GM18519 (cell line): Measurements from ENCODE around the gene ALG1.
"Not testable (repeated sequence)": the region's sequence is repeated elsewhere in the genome, so short reads cannot be mapped to it uniquely, and the experiment has no call there.

Source experiments
- ATAC-seq: cut with Tn5 transposase; IDR thresholded peaks from one replicate; pipeline ENCODE4 v1.9.1; 2021; ENCODE audit warnings: mild to moderate bottlenecking, moderate library complexity; ENCODE audit not compliant: unreplicated experiment, low FRiP score

Gene ALG1

DNA sequence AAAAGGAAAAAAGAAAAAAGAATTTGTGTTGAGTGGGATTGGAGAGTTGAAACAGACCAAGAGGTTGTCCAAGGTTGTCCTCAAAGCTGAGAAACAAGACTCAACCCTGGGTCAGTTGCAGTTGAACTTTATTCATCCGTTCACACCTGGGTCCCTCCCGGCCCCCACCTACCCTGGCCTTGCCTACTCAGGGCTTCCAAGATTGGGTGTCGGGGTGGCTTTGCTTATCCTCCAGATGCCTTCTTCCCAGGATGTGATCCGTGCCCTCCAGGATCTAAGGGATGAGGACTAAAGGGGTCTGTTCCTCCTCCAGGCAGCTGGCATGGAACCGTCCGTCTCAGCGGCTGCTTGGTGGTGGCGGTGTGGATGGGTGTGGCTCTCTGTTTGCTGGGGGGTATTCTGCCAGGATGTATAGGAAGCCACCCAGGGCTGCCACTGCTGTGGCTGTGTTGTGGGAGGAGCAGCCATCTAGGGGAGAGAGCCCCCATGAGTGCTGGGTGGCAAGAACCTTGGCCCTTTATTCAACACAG lies 27.6 kb upstream of the ALG1 start:
- no peak for ATAC-seq

- ATAC-seq, result not testable (repeated sequence)
Observed at GRCh38 chr16:5044581-5044980, 27.1 kb upstream of the ALG1 start.

DNA sequence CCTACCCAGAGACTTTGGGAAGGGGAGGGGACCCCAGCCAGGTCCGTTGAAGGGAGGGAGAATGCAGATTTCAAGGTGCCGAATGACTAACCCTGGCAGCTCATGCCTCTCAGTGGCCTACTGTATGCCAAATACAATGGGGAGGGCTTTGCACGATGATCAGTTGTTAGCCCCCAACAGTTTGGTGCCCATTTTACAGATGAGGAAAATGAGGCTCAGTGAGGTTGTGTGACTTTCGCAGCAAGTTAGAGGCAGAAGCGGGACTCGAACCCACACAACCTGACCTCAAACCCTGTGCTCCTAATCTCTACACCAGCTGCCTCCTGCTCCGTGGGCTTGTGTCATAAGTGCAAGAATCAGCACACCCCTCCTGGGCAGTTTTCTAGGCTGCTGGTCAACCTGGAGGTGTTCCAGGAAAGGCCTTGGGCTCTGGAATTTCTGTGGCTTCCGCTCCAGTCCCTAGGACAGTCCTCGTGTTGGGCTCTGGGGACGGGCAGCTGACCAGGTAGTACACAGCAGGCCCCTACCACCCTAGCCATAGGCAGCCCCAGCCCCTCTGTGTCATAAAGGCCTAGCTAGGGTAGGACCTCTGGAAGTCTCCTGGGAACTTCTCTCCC lies 26.0 kb upstream of the ALG1 start:
- ATAC-seq, result no peak

DNA sequence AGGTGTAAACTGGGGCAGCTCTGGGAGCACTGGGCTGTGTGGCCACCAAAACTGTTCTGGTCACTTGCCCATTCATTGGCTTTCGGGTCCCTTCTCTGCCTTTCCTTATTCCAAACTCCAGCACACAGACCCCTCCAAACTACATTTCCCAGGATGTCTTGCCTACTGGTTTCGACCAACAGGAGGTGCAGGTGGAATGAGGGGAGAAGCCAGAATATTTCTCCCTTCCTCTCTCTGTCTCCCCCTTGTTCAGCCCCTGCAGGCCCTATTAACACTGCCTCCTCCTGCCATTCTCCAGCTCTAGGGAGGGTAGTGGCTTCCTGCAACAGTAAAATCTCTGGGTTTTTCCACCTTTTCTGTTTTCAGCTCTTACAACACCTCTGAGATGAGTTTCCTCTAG lies 24.7 kb upstream of the ALG1 start:
- ATAC-seq, result no peak

GRCh38 chr16:5054876-5055865 lies 16.5 kb upstream of the ALG1 start:
- ATAC-seq, result no peak

GRCh38 chr16:5056352-5056751 lies 15.3 kb upstream of the ALG1 start:
- peak; percentile 56 for ATAC-seq

GRCh38 chr16:5058476-5058875 lies 13.2 kb upstream of the ALG1 start:
- ATAC-seq, result no peak

DNA sequence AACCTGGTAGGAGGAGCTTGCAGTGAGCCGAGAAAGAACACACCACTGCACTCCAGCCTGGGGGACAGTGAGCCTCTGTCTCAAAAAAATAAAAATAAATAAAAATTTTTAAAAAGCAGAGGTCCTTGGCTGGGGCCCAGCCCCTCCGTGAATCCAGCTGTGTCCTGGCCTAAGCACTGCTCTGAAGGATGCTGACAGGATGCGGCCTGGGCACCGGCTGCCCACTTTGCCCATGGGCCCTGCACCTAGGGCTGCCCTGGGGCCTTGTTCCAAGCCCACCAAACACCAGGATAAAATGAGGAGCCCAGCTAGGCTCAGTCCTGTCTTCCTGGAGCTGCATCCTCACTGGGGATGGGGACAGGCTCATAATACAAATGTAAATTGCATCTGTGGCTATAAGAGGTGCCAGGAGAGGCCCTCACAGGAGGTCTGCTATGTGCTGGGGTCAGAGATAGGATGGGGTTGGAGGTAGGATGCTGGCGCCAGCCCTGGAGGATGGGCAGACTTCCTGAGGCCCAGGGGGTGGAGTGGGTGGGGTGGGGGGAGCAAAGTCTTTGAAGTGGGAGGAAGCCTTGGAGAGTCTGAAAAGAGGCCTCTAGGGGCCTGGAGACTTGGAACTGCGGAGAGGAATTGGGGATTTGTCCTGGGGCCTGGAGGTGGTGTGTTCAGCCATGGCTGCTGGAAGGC lies 12.1 kb upstream of the ALG1 start:
- no peak for ATAC-seq

DNA sequence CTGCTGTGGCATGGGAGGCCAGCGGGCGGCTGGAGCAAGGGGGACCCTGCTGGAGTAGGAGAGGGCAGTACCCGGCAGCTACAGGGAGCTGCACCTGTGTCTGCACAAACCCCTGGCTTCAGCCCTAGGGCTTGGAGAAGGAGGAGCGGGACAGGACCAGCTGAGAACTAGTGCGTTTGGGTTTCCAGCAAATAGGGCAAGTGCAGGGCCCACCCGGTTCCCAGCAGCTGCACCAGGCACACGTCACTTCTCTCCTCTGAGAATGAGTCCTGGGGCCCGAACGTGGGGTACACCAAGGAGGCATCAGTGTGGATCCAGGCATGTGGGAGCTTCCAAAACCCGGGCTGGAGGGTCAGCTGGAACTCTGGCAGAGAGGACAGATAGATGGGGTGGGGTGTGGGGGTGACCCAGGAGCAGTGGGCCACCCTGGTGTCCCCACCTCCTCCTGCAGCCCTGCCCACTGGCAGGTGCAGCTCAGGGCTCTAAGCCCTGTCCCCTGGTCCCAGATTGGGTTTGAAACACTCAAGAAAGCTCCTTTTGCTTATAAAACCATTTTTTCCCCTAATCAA lies 11.5 kb upstream of the ALG1 start:
- ATAC-seq, result no peak

GRCh38 chr16:5062051-5062450 lies 9.6 kb upstream of the ALG1 start:
- peak; percentile 66 for ATAC-seq

DNA sequence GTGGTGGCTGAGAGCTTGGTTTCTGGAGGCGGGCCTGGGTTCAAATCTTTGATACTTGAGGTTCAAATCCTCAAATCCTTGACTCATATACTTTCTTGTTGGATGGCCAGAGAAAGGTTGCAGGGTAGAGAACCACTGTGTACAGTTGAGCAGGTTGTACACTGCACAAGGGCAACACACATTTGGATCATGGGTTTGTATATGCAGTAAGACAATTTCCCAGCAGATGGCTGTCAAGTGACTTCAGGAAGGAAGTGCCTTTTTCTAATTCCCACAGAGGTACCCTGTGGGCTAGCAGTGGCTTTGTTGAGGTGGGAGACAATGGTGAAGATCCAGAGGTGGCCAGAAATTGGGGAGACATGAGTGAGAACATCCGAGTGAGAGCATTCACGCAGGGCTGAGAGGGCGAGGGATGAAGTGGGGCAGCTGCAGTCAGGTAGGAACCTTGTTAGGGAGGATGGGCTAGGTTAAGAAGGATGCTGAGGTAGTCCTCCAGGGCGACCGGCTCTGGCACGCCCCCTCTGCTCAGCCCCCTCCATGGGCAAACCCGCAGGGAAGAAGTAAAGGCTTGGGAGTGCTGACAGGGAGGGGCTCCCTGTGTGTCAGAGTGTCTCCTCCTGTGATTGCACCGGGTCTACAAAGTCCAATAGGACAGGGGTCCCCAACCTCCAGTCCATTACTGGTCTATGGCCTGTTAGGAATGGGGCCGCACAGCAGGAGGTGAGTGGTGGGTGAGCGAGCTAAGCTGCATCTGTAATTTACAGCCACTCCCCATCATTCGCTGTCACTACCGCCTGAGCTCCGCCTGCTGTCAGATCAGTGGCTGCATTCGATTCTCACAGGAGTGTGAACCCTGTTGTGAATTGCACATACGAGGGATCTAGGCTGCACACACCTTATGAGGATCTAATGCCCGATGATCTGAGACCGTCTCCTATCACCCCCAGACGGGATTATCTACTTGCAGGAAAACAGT lies 8.6 kb upstream of the ALG1 start:
- ATAC-seq, result no peak

- ATAC-seq, result no peak
Observed at GRCh38 chr16:5064915-5065314, 6.7 kb upstream of the ALG1 start.

DNA sequence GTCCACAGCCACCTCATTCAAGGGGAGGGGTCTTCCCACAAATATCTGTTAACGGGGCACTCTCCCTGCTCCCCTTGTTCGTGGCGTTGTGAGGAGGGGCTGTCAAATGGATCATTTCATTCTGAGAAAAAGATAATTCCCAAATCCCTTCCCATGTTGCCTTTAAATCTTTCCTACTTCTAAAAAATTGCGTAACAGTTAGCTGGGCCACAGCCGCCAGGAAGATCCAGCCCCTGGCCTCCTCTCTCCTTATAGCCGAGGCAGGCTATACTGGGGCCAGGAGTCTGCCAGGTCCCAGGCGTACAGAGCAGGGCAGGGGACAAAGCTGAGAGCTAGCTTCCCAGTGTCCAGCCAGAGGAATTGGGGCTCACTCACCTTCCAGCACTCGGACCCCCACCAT lies 6.3 kb upstream of the ALG1 start:
- ATAC-seq, result no peak

GRCh38 chr16:5065813-5066212 lies 5.8 kb upstream of the ALG1 start, which contains the start of gene C16orf89:
TSS of gene C16orf89 (minus strand) at chr16:5065956. CDS start at chr16:5065908, 48 bp downstream.
- no peak for ATAC-seq

DNA sequence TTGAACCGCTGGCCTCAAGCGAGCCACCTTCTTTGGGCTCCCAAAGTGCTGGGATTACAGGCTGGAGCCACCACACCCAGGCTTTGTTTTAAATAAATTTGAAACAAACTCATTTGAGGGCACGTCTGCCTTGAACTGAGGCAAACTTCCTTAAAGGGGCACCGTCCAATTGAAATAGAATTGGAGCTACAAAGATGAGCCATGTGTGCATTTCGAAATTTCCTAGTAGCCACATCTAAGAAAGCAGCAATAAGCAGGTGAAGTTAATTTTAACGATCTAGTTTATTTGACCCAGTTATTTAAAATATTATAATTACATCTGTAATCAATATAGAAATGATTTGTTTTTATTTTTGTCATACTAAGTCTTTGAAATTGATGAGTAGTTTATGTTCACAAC lies 5.1 kb upstream of the ALG1 start:
- ATAC-seq, result no peak

GRCh38 chr16:5069048-5069447 lies 2.6 kb upstream of the ALG1 start:
- no peak for ATAC-seq

GRCh38 chr16:5069854-5070253 lies 1.8 kb upstream of the ALG1 start:
- ATAC-seq, result no peak

- no peak for ATAC-seq
Observed at GRCh38 chr16:5070431-5071186, 1.0 kb upstream of the ALG1 start.

- ATAC-seq, result no peak
Observed at GRCh38 chr16:5071341-5071680, 332 bp upstream of the ALG1 start.
